Keratinocyte (primary cell): ENCODE data around the gene SPRING1. TPM values are rescaled to one million over a fixed set of nuclear protein-coding genes. Genes with fewer than 3 reads are reported as not detected.

Source experiments
- DNase-seq: peaks from one replicate; pipeline ENCODE4 v3.0.0-alpha.2; 2011; ENCODE audit warnings: low read depth, missing footprints, low spot score
- FAIRE-seq: peaks from 2 replicates; lab custom pipeline; 2011; peaks lifted over from hg19 to GRCh38; lab: Jason Lieb, UNC
- H2AFZ ChIP-seq: 2 replicates; pipeline ENCODE4 v1.6.0; 2012; ENCODE audit warnings: low read length, control low read depth, inconsistent platforms; ENCODE audit not compliant: control insufficient read depth
- H3K27ac ChIP-seq: 2 replicates; pipeline ENCODE4 v1.5.1; 2011; ENCODE audit warnings: low read length; ENCODE audit not compliant: control insufficient read depth, insufficient read depth
- H3K27me3 ChIP-seq: 3 replicates; pipeline ENCODE4 v1.6.0; 2011; ENCODE audit warnings: low read length; ENCODE audit not compliant: control insufficient read depth, insufficient read depth; ENCODE audit errors: extremely low read depth
- H3K36me3 ChIP-seq, 2 experiments: 2 replicates in 1 of 2; 3 replicates in 1 of 2; pipeline ENCODE4 v1.5.1; 2011; ENCODE audit warnings: low read length in 2 of 2, mild to moderate bottlenecking in 1 of 2; ENCODE audit not compliant: control insufficient read depth in 2 of 2, insufficient read depth in 2 of 2; ENCODE audit errors: extremely low read depth in 1 of 2
- H3K4me1 ChIP-seq: 3 replicates; pipeline ENCODE4 v1.5.1; 2011; ENCODE audit warnings: low read length; ENCODE audit not compliant: control insufficient read depth, insufficient read depth; ENCODE audit errors: extremely low read depth
- H3K4me2 ChIP-seq: 3 replicates; pipeline ENCODE4 v1.6.0; 2011; ENCODE audit warnings: low read depth, low read length; ENCODE audit not compliant: control insufficient read depth, insufficient read depth; ENCODE audit errors: extremely low read depth
- H3K4me3 ChIP-seq, 3 experiments: fragments of 200-600 bp in 1 of 3; sonication (generic) in 1 of 3; 2 replicates in 2 of 3; 3 replicates in 1 of 3; pipeline ENCODE4 v1.5.1; 2011 to 2016; ENCODE audit warnings: low read length in 3 of 3, mild to moderate bottlenecking in 3 of 3, control low read depth in 2 of 3, inconsistent platforms in 1 of 3, low read depth in 1 of 3, mixed read lengths in 1 of 3, mixed run types in 1 of 3, moderate library complexity in 1 of 3; ENCODE audit not compliant: control insufficient read depth in 2 of 3, insufficient read depth in 2 of 3; ENCODE audit errors: extremely low read depth in 1 of 3
- H3K79me2 ChIP-seq: 2 replicates; pipeline ENCODE4 v1.6.0; 2012; ENCODE audit warnings: low read length; ENCODE audit not compliant: control insufficient read depth, insufficient read depth
- H3K9ac ChIP-seq: 3 replicates; pipeline ENCODE4 v1.6.0; 2011; ENCODE audit warnings: low read length; ENCODE audit not compliant: control insufficient read depth, insufficient read depth; ENCODE audit errors: extremely low read depth
- H3K9me1 ChIP-seq: 3 replicates; pipeline ENCODE4 v1.6.0; 2011; ENCODE audit warnings: low read length; ENCODE audit not compliant: control insufficient read depth, insufficient read depth; ENCODE audit errors: extremely low read depth
- H3K9me3 ChIP-seq: 2 replicates; pipeline ENCODE4 v1.5.1; 2012; ENCODE audit warnings: low read depth, low read length; ENCODE audit not compliant: control insufficient read depth
- H4K20me1 ChIP-seq: 3 replicates; pipeline ENCODE4 v1.6.0; 2011; ENCODE audit warnings: low read length; ENCODE audit not compliant: control insufficient read depth, insufficient read depth; ENCODE audit errors: extremely low read depth
- CTCF ChIP-seq, 3 experiments: IDR thresholded peaks in 1 of 3; conservative IDR thresholded peaks in 1 of 3; optimal IDR thresholded peaks in 1 of 3; 2 replicates in 2 of 3; 3 replicates in 1 of 3; pipeline versions ENCODE3 to v1.5.1; 2011; ENCODE audit warnings: low read length in 3 of 3, mild to moderate bottlenecking in 3 of 3, moderate library complexity in 2 of 3, control low read depth in 1 of 3, inconsistent platforms in 1 of 3; ENCODE audit not compliant: insufficient read depth in 2 of 3; ENCODE audit errors: extremely low read depth in 1 of 3
- EZH2 ChIP-seq: IDR thresholded peaks from one replicate; pipeline ENCODE4 v1.6.1; 2012; ENCODE audit warnings: inconsistent platforms, mild to moderate bottlenecking, low read length, moderate library complexity
- dilution Hi-C: fragments of 300-500 bp; cut with MboI; formaldehyde crosslinking; loops from one replicate; pipeline ENCODE4 v1.7.0; 2020; ENCODE audit warnings: low sequenced_read_pairs; ENCODE audit not compliant: extremely low pct_ligation_motif_present
- polyA plus RNA-seq, 5 experiments: library from polyadenylated mRNA; depleted of rRNA in 3 of 5; stranded (reverse) in 3 of 5; stranded (forward) in 1 of 5; unstranded in 1 of 5; fragments of >200 nt; gene quantifications; 1 replicate in 1 of 5; 2 replicates in 3 of 5; 3 replicates in 1 of 5; pipeline versions ENCODE4 v1.2.1 to v1.2.3, GENCODE V29; 2011 to 2012; ENCODE audit warnings: missing spikeins in 2 of 5, low read depth in 1 of 5, low replicate concordance in 1 of 5

The SPRING1 gene
- polyA plus RNA-seq, 1 donor (not counting 4 experiments of a cell fraction or from before 2014, with no cell fraction given), result 17.1 TPM

- Histone ChIP-seq H3K4me1 (peaks cover 18% of the 10 kb centered on the region), H3K9me3 (no peaks in the 10 kb centered on the region), H4K20me1 (no peaks in the 10 kb centered on the region), H3K4me3 (no peak overlapping the region), H3K9ac (no peak overlapping the region), H3K9me1 (no peaks in the 10 kb centered on the region), H3K27me3 (peaks cover 15% of the 10 kb centered on the region), H2AFZ (no peak overlapping the region), H3K4me2 (no peak overlapping the region), H3K36me3 (peaks cover 0 to 4% of the 10 kb centered on the region in 2 experiments), H3K79me2 (no peaks in the 10 kb centered on the region), H3K27ac (no peak overlapping the region)
- dilution Hi-C loops, result no loop called here
- DNase-seq (no peak), FAIRE-seq (peak; percentile 34)
- no peak for TF ChIP-seq CTCF (optimal IDR thresholded peaks at IDR 0.05 in 1 of 3, IDR thresholded peaks at IDR 0.05 in 1 of 3, conservative IDR thresholded peaks at IDR 0.05 in 1 of 3; ENCODE audit: extremely low read depth in 1 of 3, insufficient read depth in 2 of 3, low read length in 3 of 3)
- TF ChIP-seq EZH2, result no peak
Measured at GRCh38 chr12:116710370-116711150, 27.3 kb downstream of the SPRING1 start.

GRCh38 chr12:116709768-116710167 lies 28.1 kb downstream of the SPRING1 start:
- FAIRE-seq (no peak), DNase-seq (no peak)
- Histone ChIP-seq H3K9ac (no peak overlapping the region), H3K27ac (no peak overlapping the region), H3K79me2 (no peaks in the 10 kb centered on the region), H3K9me3 (no peaks in the 10 kb centered on the region), H3K36me3 (peaks cover 0 to 2% of the 10 kb centered on the region in 2 experiments), H3K9me1 (no peaks in the 10 kb centered on the region), H4K20me1 (no peaks in the 10 kb centered on the region), H3K4me1 (peaks cover 18% of the 10 kb centered on the region), H3K4me3 (no peak overlapping the region), H3K4me2 (no peak overlapping the region), H2AFZ (no peak overlapping the region), H3K27me3 (peaks cover 15% of the 10 kb centered on the region)
- dilution Hi-C loops, result no loop called here
- TF ChIP-seq CTCF (optimal IDR thresholded peaks at IDR 0.05 in 1 of 3, IDR thresholded peaks at IDR 0.05 in 1 of 3, conservative IDR thresholded peaks at IDR 0.05 in 1 of 3; ENCODE audit: extremely low read depth in 1 of 3, insufficient read depth in 2 of 3, low read length in 3 of 3) (no peak), EZH2 (no peak)
